ENCODE results near the gene HNF1B.
"Not testable (repeated sequence)": the region's sequence is repeated elsewhere in the genome, so short reads cannot be mapped to it uniquely, and the experiment has no call there.

Gene HNF1B, protein sequence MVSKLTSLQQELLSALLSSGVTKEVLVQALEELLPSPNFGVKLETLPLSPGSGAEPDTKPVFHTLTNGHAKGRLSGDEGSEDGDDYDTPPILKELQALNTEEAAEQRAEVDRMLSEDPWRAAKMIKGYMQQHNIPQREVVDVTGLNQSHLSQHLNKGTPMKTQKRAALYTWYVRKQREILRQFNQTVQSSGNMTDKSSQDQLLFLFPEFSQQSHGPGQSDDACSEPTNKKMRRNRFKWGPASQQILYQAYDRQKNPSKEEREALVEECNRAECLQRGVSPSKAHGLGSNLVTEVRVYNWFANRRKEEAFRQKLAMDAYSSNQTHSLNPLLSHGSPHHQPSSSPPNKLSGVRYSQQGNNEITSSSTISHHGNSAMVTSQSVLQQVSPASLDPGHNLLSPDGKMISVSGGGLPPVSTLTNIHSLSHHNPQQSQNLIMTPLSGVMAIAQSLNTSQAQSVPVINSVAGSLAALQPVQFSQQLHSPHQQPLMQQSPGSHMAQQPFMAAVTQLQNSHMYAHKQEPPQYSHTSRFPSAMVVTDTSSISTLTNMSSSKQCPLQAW

DNA sequence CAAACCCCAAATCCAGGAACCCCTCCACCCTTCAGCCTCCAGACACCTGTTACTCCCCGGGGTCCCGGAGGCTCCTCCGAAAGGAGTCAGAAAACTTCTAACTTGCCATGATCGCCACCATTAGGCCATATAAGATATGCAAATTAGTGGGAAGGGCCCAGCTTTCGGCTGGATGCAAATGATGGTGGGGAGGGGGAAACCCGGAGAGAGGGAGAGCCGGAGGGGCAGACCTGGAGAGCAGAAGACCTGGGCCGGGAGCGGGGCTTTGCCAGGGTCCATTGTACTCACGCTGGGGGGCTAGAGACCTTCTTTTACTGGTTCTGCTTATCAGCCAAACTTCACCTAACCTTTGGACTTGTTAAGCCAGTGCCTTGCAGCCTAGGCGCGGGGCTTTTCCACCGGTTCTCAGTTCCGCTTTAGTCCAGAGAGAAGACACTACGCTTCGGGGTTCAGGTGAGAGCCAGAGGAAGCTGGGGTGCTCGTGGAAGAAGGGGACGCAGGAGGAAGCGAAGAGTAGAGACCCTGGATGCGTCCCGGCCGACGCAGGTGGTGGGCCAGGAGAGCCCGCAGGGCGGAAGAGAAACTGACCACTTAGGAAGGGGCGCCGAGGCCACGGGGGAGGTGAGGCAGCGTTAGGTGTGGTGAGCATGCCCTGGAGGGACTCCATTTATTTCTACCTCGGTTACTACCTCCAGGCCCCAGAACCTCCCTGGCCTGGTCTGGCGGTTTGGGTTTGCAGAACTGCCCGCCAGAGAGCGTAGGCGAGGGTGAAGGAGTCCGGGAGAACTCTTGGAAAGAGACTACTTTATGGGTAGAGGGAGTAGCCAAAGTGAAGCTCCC, at the start of gene HNF1B:
Gene HNF1B (minus strand): TSS at position 99 of the 840 bp plus-strand sequence. CDS start 175 bp downstream, outside the sequence.
- no peak for DNase-seq (ENCODE audit: low read depth in 2 of 2)

DNA sequence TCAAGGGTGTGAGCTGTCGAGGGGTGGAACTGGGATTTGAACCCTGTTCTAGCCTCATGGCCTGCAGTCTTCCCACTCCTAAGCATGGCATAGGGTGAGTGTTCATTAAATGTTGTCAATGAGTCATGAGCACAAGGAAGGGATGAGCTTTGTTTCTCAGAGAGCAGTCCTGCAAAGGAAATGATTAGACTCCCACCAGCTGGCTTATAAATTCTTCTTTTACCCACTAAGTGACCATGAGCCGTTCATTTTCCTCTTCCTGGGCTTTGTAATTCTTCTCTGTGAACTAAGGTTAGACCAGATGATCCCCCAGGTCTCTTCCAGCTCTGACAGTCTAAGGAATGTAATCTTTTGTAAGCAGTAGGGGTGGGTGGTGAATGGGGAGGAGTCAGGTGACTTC, 47.9 kb upstream of the HNF1B start:
- no peak for DNase-seq (ENCODE audit: low read depth in 2 of 2)

DNA sequence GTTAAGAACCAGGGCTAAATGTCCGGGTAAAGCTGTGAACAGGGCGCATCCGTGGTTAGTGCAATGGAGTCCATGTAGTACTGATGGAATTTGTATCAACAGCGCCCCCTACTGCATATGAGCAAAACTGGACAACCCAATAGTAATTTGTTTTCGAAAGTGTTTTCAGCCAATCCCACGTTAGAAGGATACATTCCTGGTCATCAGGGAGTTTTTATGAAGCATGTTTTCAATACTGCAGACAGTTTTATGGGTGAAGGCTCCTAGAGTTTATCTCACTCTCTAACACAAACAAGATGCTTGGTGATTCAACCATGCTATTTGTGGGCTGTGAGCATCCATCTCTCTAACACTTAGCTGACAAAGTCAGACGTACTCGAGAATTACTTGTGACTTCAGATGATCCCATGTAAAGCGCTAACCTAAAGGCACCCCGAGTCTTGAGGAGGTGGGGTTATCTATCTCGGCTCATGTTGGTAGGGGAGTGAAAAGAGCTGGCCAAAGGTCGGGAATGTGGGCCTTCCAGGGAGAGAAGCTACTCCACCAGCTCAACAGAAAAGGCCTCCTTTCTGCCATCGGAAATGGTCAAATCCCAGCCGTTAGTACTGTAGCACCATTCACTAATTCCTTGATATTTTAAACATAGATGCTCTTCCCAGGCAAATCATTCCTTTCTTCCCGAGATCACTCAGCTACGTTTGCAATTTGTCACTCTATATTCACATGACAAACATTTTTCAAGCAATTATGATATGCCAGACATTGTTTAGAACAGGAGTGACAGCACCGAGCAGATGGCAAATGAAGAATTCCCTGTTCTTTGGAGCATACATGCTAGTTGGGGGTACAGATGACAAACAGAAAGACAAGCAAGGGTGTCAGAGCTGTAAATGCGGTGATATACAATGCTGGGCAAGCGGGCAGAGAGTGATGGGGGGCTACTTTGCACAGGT, 46.9 kb upstream of the HNF1B start:
- DNase-seq (ENCODE audit: low read depth in 2 of 2), result no peak

DNA sequence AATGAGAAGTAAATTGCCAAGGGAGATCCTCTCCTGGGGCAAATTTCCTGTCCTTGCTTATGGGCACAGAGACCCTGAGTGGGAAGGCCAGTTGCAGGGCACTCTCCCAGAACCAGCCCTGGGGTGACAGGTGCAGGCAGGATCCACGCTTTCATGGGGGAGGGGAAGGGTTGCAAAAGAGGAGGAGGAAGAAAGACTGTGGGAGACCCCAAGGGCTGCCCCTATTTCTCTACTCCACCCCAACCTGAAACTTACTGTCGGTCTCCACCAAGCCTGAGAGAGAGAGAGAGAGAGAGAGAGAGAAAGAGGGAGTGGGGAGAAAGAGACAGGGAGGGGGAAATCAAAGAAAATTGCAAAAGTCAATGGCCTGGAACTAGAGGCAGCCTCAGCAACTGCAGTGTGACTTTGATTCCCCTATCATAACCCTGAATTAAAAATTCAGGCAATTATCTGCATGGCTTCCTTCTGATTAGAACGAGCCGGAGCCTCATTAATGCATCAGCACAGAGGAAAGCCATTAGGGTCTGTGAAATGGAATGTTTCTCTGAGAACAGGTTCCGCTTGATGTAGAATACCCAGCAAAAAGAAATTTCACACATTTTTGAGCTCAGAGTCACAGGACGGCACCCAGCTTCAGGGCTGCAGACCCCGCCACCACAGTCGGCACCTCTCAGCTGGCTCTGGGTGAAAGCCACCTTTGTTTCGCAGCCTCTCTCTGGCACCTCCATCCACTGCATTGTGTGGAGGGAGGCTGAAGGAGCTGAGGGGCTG, 45.1 kb upstream of the HNF1B start:
- no peak for DNase-seq (ENCODE audit: low read depth in 2 of 2)

DNA sequence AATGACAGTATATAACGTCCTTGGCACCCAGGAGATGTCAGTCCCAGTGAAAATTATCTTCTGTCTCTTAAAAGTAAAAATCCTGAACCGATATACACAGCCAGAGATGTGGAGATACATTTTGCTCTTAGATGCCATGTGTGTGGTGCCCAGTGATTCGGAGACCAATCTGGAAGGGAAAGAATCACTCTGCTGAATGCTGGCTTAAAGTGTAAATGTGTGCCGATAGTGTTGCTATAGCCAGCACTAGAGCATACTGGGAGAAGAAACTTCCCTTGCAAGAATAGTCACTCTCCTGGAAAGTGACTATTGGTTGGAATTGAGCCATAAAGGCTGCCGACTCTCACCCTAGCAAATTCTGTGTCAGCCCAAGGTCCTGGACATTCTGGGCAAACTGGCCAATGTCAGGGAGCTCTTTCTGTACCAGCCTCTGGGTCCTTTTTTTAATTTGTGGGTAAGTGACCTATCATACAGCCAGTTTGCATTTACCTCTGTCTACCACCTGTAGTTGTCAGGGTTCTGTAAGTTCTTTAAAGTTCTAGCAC, 44.2 kb upstream of the HNF1B start:
- DNase-seq (ENCODE audit: low read depth in 2 of 2), result no peak

DNA sequence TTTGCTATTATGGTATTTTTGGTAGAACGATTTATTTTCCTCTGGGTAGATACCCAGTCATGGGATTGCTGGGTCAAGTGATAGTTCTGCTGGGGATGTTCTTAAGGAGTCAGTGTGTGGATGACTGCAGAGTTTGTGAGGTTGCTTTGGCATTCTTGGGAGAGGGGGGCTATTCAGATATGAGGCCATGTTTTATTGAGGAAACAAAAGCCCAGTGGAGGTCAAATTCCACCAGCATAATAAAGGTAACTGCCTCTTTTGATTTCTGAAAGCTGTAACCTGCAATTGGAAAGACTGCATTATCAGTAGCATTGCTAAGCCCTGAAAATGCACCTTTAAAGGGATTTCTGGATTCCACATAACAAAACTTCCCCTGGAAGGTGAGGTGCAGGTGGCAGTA, 43.7 kb upstream of the HNF1B start:
- no peak for DNase-seq (ENCODE audit: low read depth in 2 of 2)

DNA sequence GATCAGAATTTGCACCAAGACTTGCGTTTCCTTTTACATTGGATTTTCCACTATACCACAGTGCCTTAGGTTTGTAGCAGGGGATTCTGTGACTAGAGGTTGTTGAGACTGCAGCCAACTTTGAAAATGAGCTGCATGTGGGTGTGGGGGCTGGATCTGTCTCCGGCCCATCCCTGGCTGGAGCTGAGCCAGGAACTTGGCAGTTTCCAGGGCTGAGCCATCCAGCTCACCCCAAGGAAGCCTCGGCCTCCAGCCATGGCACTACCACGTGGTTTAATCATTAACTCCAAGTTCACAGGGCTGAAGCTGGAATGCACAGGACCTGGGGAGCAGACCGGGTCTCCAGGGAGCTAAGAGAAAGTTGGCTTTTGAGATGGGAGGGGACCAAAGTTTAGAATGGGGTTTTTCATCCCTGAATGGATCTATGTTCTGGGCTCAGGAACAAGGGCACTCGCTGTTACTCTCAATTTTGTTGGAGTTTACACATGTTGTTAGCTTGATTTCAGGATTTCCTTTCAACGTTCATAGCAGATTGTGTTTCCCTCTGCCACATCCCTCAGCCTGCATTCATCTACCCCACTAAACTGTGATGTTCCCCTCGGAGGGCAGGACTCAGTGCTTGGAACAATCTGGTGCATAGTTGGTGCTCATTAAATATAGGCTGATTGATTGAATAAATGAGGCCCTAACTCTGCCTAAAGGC, 42.3 kb upstream of the HNF1B start:
- no peak for DNase-seq (ENCODE audit: low read depth in 2 of 2)

DNA sequence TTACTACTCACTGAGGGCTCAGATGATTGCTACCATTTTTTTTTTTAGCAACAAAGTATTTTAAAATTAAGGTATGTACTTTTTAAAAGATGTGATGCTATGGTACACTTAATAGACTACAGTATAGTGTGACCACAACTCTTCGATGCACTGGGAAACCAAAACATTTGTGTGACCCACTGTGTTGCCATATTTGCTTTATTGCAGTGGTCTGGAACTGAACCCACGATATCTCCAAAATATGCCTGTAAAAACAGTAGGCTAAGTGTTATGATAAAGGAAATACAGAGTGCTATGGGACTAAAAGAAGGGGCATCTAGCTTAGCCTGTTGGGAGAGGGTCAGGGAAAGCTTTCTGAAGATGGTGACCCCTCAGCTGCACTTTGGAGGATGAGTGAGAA, 41.6 kb upstream of the HNF1B start:
- DNase-seq (ENCODE audit: low read depth in 2 of 2), result no peak

DNA sequence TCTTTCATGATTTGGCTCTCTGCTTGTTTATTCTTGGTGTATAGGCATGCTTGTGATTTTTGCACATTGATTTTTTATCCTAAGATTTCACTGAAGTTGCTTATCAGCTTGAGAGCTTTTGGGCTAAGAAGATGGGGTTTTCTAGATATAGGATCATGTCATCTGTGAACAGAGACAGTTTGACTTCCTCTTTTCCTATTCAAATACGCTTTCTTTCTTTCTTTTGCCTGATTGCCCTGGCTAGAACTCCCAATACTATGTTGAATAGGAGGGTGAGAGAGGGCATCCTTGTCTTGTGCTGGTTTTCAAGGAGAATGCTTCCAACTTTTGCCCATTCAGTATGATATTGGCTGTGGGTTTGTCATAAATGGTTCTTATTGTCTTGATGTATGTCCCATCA, 37.6 kb upstream of the HNF1B start:
- not testable (repeated sequence) for DNase-seq (ENCODE audit: low read depth in 2 of 2)

DNA sequence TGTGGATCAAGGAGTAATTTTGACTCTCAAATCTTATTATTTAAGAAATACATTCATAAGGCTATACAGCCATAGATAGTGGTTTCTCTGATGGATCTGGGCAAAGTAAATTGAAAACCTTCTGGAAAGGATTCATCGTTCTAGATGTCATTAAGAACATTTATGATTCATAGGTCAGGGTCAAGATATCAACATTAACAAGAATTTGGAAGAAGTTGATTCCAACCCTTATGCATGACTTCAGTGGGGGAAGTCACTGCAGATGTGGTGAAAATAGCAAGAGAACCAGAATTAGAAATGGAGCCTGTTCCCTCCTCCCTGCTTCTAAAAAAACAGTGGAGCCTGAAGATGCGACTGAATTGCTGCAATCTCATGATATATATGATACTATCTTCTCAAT, 36.6 kb upstream of the HNF1B start:
- DNase-seq (ENCODE audit: low read depth in 2 of 2), result no peak

DNA sequence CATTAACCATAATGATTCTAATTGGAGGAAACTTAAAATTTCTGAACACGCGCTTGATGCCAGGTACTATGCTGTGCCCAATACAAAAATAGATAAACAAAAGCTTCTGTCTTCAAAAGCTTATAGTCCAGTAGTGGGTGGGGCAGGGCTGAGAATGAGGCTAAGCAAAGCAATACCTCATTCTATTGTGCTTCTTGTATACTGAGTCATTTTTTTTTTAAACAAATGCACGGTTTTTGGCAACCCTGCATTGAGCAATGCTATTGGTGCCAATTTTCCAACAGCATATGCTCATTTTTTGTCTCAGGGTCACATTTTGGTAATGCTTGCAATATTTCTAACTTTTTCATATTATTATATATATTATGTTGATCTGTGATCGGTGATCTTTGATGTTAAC, 34.7 kb upstream of the HNF1B start:
- DNase-seq (ENCODE audit: low read depth in 2 of 2), result no peak

DNA sequence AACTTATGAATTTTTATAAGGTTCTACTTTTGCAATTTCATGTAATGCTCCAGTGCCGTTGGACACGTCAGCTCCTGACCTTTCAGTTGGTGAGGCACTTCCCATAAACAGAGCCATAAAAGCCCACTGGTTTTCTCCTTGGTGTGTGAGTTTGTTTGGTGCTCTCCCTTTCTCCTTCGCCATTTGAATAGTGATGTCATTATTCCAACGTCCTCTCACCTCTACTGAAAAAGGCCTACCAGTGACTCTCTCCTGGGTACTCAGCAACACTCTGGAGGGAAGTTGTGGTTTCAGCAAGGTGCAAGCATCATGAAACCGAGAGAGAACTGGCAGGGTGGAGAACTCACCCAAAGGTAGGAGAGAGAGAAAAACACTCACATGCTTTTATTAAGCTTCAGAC, 29.6 kb upstream of the HNF1B start:
- DNase-seq (ENCODE audit: low read depth in 2 of 2), result no peak

DNA sequence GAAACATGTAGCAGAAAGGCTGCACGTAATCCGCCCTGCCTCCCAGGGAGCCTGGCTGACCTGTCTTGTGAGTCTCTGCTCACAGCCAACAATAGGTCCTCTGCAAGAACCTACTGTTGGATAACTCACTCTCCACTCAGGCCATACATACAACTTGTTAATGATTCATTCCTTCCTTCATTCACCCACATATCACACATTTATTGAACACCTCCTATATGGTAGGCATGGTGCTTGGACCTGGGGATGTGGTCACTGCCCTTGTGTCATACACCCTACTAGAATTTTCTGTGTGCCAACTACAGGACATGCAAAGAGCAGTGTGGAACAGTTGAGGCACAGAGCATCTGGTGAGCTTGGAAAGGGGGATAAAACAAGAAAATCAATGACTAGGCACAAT, 28.1 kb upstream of the HNF1B start:
- DNase-seq (ENCODE audit: low read depth in 2 of 2), result no peak

DNA sequence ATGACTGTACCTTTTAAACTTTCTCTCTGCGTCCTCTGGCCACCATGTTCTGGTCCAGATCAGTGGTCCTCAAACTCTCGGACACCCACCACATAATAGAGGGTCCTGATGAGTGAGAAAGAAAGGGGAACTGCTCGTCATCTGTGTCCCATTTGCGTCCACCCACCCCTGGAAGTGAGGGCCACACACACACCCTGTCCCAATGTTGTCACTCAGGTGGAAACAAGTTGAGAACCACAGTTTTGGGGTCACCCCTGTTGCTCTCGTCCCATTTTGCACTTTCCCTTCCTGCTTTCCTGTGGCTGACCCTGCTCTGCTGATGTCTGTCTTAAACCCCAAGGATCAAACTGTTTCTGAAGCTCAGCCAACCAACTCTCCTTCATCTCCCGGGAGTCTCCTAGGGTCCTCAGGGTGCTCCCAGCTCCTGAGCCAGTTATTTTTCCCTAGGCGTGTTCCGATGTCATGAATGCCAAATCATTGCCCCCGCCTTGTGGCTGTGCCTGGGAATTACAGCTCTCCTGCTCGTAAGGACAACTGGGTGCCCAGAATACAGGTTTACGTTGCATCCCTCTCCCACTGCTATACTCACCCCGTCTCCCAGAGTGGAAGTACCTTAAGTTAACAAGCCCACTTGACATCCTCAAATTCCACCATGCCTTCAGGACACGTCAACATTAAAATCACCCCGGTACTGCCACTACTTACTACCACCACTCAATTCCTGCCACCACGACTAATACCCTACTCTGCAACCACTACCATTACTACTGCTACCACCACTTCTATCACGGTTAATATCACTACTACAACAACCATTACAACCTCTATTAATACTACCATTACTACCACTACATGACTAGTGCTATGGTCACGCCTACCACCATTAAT, 26.0 kb upstream of the HNF1B start:
- no peak for DNase-seq (ENCODE audit: low read depth in 2 of 2)

DNA sequence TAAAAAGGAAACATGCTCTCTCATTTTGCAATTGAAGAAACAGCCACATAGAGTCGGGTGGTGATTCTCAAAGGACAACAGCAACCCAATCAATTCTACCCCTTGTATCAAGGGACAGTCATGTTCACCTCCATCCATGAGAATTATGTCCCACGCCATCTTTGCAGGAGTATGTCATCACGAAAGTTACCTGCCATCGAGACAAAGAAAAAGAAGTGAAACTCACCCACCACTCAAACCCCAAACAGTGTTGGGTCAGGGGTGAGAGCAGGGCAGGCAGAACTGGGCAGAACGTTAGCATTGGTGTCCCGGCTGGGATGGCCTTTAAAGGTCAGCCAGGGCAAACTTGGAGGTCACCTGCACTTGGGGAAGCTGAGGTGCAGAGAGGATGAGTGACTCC, 24.2 kb upstream of the HNF1B start:
- DNase-seq (ENCODE audit: low read depth in 2 of 2), result no peak

DNA sequence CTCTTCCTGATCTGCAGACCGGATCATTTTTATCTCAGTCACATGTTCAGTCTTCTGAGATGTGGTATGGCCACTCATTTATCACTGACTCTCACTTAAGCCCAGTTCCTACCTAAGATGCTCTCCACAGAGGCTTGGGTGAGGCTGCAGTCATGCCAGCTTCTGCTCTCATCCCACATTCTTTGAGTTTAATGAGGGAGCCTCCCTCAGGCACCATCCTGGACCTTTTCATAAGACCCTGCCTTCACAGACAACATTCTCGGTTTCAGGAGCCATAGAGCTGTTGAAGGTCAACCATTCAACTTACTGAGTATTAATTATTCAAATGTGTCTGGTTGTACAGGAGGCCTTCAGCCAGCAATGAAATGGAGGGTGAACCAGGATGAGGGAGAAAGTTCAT, 23.6 kb upstream of the HNF1B start:
- DNase-seq (ENCODE audit: low read depth in 2 of 2), result no peak

DNA sequence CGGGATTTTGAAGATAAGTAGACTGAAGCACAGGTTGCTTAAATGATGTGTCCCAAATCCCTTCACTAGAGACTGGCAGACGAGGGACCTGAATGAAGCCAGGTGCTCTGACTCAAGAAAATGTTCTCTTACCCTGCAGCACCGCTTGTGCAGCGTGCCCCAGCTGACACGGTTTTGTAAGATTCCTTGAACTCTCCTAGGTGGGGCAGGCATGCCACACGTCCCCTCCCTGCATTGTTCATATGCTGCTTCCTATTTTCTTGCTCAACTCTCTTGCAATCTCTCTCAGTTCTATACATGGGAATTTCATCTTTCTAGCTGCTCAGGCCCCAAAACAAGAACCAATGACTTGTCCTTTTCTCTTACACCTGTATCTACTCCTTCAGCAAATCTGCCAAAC, 22.1 kb upstream of the HNF1B start:
- no peak for DNase-seq (ENCODE audit: low read depth in 2 of 2)

DNA sequence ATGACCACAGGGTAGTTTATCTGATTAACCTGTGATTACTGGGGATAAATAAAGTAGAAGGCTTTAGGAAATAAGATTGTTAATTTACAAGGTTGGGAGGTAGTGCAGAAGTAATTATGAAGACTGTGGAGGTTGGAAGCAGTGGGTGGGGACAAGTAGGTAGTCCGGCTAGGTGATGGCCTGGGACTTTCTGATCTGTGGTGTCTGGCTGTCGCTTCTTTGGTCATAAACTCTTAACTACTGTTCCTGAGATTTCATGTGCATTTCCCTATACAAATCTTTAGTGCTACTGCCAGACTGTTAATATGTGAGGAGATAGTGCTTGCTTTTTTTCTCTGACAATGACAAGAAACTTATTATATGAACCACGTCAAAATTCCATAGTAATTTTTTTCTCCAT, 19.5 kb upstream of the HNF1B start:
- DNase-seq (ENCODE audit: low read depth in 2 of 2), result no peak

DNA sequence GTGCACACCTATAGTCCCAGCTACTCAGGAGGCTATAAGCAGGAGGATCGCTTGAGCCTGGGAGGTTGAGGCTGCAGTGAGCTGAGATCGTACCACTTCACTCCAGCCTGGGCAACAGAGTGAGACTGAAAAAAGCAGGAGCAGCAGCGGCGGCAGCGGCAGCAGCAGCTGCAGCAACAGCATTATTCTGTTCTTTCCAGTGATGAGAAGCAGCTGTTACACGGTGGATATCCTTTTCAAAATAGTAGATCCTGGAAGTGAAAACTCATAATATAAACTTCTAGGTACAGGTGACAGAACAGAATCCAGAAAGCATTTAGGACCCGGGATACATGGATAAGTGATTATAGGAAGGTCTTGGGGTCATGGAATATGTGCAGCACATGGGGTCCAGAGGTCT, 17.8 kb upstream of the HNF1B start:
- DNase-seq (ENCODE audit: low read depth in 2 of 2), result no peak

All from stimulated activated CD8-positive, alpha-beta memory T cell treated with anti-CD3 and anti-CD28 coated beads, Interleukin-2, amount 100 ng/mL, for 1 hour (primary cell).